ENCODE data around the gene PROSER1. TPM values are rescaled to one million over a fixed set of nuclear protein-coding genes. Genes with fewer than 3 reads are reported as not detected.

Gene PROSER1
- total RNA-seq, 4 donors from 2014 or later: 20.6 to 31.3 (median 21.4) TPM

DNA sequence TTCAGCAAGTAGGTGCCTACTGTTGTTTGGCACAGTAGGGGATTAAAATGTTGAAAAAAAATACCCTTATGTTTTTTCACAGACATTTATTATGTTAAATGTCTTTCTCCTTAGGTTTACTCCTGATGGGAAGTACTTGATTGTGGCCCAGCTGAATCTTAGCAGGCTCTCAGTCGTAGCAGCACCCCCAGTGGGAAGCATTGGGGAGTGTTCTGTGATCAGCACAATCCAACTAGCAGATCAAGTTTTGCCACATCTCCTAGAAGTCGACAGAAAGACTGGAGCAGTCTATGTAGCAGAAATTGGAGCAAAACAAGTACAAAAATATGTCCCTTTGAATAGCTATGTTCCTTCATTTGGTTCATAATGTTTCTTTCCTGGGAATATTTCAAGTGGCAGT lies 9.7 kb upstream of the PROSER1 start:
- intact Hi-C loops (cut with DNase I; ENCODE audit: low total_unique reads): loop anchor here (10.0 kb wide), 1 partner anchor 1887 kb away; no protein-coding TSS in a partner anchor
- no peak overlapping the region for H3K4me3 ChIP-seq (ENCODE audit: low read depth, poor library complexity, severe bottlenecking)
- 27 to 35% methylated on average over 2 of the region's 2 CpGs for whole genome bisulfite sequencing, 2 donors
- TF ChIP-seq POLR2A (IDR thresholded peaks at IDR 0.05) (no peak), CTCF (IDR thresholded peaks at IDR 0.05) (no peak)
- no peak for DNase-seq (ENCODE audit: low spot score in 2 of 2)

DNA sequence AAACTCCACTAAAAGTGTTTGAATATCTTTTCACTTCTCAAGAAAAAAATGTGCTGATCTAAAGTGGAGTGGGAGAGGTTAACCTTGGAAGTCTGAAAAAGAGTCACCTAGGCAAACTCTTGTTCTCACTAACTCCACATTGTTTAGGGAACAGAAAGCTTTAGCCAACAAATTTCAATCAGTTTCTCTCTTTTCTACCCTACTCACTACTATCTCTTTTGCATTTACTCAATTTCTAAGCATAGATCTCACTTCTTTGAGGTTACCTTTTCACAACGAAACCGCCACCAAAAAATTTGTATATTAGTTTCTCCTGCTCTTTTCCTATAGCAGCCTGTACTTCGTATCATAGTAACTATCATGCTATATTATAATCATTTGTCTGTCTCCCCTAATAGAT lies 6.6 kb upstream of the PROSER1 start:
- intact Hi-C loops (cut with DNase I; ENCODE audit: low total_unique reads): loop anchor here (10.0 kb wide), 1 partner anchor 1890 kb away; no protein-coding TSS in a partner anchor
- no peak for TF ChIP-seq CTCF (IDR thresholded peaks at IDR 0.05)
- TF ChIP-seq POLR2A (IDR thresholded peaks at IDR 0.05): no peak
- no peak overlapping the region for H3K4me3 ChIP-seq (ENCODE audit: low read depth, poor library complexity, severe bottlenecking)
- 92 to 96% methylated on average over 3 of the region's 3 CpGs for WGBS, 2 donors
- no peak for DNase-seq (ENCODE audit: low spot score in 2 of 2)

DNA sequence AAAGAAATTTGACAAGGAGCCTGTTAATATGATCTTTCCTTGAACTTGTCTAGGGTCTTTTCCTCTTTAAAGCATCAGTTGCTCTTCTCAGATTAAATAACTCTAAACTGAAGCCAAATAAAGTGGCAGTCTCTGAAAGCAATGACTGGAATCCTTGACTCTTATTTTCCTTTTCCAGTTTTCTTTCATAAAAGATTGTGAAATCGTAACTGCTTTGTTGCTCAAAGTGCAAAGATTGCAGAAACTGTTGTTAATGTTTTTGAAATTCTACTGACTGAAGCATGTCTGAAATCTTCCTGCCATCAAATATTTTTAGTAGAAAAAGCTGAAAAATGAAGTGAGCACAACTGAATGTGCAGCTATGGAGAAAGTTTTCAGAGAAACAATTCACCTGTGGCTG lies 2.3 kb upstream of the PROSER1 start:
- WGBS, 2 donors: 42 to 46% methylated on average over 1 of the region's 1 CpG
- no peak for TF ChIP-seq CTCF (IDR thresholded peaks at IDR 0.05)
- TF ChIP-seq POLR2A (IDR thresholded peaks at IDR 0.05): no peak
- H3K4me3 ChIP-seq (ENCODE audit: low read depth, poor library complexity, severe bottlenecking): no peak overlapping the region
- intact Hi-C loops (cut with DNase I; ENCODE audit: low total_unique reads): loop anchor here (10.0 kb wide), 1 partner anchor 1895 kb away; no protein-coding TSS in a partner anchor
- DNase-seq (ENCODE audit: low spot score in 2 of 2): no peak

DNA sequence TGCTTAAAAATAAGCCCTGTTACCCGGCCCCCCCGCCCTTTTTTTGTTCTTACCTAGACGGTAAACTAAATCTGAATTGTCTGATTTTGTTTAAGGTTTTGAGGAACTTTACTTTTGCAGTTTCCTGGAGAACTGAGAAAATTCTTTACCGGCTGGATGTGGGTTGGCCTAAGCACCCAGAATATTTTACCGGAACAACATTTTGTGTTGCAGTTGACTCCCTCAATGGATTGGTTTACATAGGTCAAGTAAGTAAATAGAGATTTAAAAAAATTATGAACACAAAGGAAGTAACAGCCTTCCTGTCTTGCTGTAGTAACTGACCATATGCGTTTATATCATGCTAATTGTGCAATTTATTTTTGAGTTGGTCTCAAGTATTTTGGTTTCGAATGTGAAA lies 1.2 kb upstream of the PROSER1 start:
- intact Hi-C loops (cut with DNase I; ENCODE audit: low total_unique reads): no loop called here

GRCh38 chr13:39038569-39039030 lies 711 bp upstream of the PROSER1 start:
- intact Hi-C loops (cut with DNase I; ENCODE audit: low total_unique reads): no loop called here
- no peak for TF ChIP-seq CTCF (IDR thresholded peaks at IDR 0.05)
- no peak for TF ChIP-seq POLR2A (IDR thresholded peaks at IDR 0.05)
- peak; percentile 32 to 85 for DNase-seq (ENCODE audit: low spot score in 2 of 2)
- 0 to 1% methylated on average over 13 to 15 of the region's 15 CpGs for WGBS, 2 donors
- peak overlapping the region; percentile 80 for H3K4me3 ChIP-seq (ENCODE audit: low read depth, poor library complexity, severe bottlenecking)

More for the DNA sequence above, 1.2 kb upstream of the PROSER1 start:
- no peak for DNase-seq (ENCODE audit: low spot score in 2 of 2)
- 18 to 19% methylated on average over 7 of the region's 7 CpGs for WGBS, 2 donors
- TF ChIP-seq POLR2A (IDR thresholded peaks at IDR 0.05) (no peak), CTCF (IDR thresholded peaks at IDR 0.05) (no peak)
- H3K4me3 ChIP-seq (ENCODE audit: low read depth, poor library complexity, severe bottlenecking): no peak overlapping the region

- 0% methylated on average over 8 to 10 of the region's 39 CpGs for WGBS, 2 donors
- intact Hi-C loops (cut with DNase I; ENCODE audit: low total_unique reads): no loop called here
- DNase-seq (ENCODE audit: low spot score in 2 of 2): peak in 1 of 2 donors; percentile 21
- no peak for TF ChIP-seq CTCF (IDR thresholded peaks at IDR 0.05)
- TF ChIP-seq POLR2A (IDR thresholded peaks at IDR 0.05): no peak
- peak overlapping the region; percentile 80 for H3K4me3 ChIP-seq (ENCODE audit: low read depth, poor library complexity, severe bottlenecking)
Measured at GRCh38 chr13:39037410-39037879, 444 bp downstream of the PROSER1 start.

Data from lower leg skin (tissue), 4 donors.